K562 (cell line): Measurements from ENCODE around the gene KATNAL2. TPM values are rescaled to one million over a fixed set of nuclear protein-coding genes. Genes with fewer than 3 reads are reported as not detected.

Experiments
- CBX1 ChIP-seq: sonication (generic); IDR thresholded peaks from 2 replicates; pipeline ENCODE4 v1.6.1; 2016; ENCODE audit warnings: antibody characterized with exemption, low read depth, mild to moderate bottlenecking
- CCNT2 ChIP-seq: IDR thresholded peaks from 2 replicates; pipeline ENCODE4 v1.6.1; 2011; ENCODE audit warnings: borderline replicate concordance, low read depth, mild to moderate bottlenecking, moderate library complexity, mixed read lengths, low read length; ENCODE audit not compliant: insufficient read length; ENCODE audit errors: extremely low read depth
- DMBX1 ChIP-seq: fragments of 250-450 bp; sonication (Bioruptor Pico); IDR thresholded peaks from 2 replicates; pipeline ENCODE4 v1.8.0; 2022; ENCODE audit warnings: inconsistent platforms, mild to moderate bottlenecking, moderate library complexity, borderline replicate concordance
- HINFP ChIP-seq: fragments of 450-650 bp; conservative IDR thresholded peaks from 2 replicates; pipeline ENCODE4 v1.6.1; 2016; ENCODE audit warnings: missing genetic modification characterization, low read depth, mild to moderate bottlenecking, control low read depth, missing compliant biosample characterization
- HNRNPUL1 ChIP-seq: fragments of 200-400 bp; formaldehyde crosslinking; IDR thresholded peaks from 2 replicates; pipeline ENCODE4 v1.6.1; 2017; ENCODE audit warnings: low read length
- PPARD ChIP-seq: fragments of 250-450 bp; sonication (Bioruptor Pico); IDR thresholded peaks from 2 replicates; pipeline ENCODE4 v1.8.0; 2022; ENCODE audit warnings: inconsistent platforms, mild to moderate bottlenecking, moderate library complexity
- RB1 ChIP-seq: fragments of 450-650 bp; IDR thresholded peaks from 2 replicates; pipeline ENCODE4 v1.6.1; 2017; ENCODE audit warnings: low read depth, mild to moderate bottlenecking
- RREB1 ChIP-seq: fragments of 250-450 bp; sonication (Bioruptor Pico); IDR thresholded peaks from 2 replicates; pipeline ENCODE4 v1.4.0; 2020
- ZNF140 ChIP-seq: fragments of 250-450 bp; sonication (Bioruptor Pico); IDR thresholded peaks from 2 replicates; pipeline ENCODE4 v1.8.0; 2021; ENCODE audit warnings: moderate library complexity, mild to moderate bottlenecking, inconsistent platforms
- polyA plus RNA-seq, 8 experiments: library from polyadenylated mRNA; depleted of rRNA in 4 of 8; stranded (reverse) in 5 of 8; unstranded in 3 of 8; fragments of >200 nt; fragmentation: Nextera tagmentation in 2 of 8; fragmentation: Illumina TruSeq in 1 of 8; extraction: Ambion mirVana in 2 of 8; extraction: Trizol in 1 of 8; gene quantifications; 2 replicates each; pipeline versions ENCODE4 v1.2.1 to v1.2.3, GENCODE V29; 2011 to 2014; ENCODE audit warnings: inconsistent platforms in 1 of 8, missing spikeins in 1 of 8
- total RNA-seq, 7 experiments: library from RNA; depleted of rRNA in 6 of 7; stranded (reverse); fragments of >200 nt in 6 of 7; fragmentation: Illumina TruSeq in 2 of 7; extraction: Trizol in 2 of 7; gene quantifications; 2 replicates each; pipeline versions ENCODE4 v1.2.1 to v1.2.3, GENCODE V29; 2011 to 2021; ENCODE audit warnings: low replicate concordance in 1 of 7

KATNAL2 gene
- total and polyA plus RNA-seq, 9 of the 15 experiments (the other 6 are each of a cell fraction or from before 2014, with no cell fraction given), result 0.08 to 1.2 (median 0.48) TPM

GRCh38 chr18:46946656-46947282 lies 29.4 kb downstream of the KATNAL2 start (continued):
- TF ChIP-seq CCNT2 (no peak), CBX1 (no peak), PPARD (no peak), HINFP (tag) (no peak), HNRNPUL1 (no peak), RREB1 (CRISPR knock-in tag) (no peak), DMBX1 (no peak), RB1 (no peak), ZNF140 (CRISPR knock-in tag) (no peak)
